ENCODE measurements around the gene C10orf53.
"Not testable (repeated sequence)": the region's sequence is repeated elsewhere in the genome, so short reads cannot be mapped to it uniquely, and the experiment has no call there.

The C10orf53 gene

DNA sequence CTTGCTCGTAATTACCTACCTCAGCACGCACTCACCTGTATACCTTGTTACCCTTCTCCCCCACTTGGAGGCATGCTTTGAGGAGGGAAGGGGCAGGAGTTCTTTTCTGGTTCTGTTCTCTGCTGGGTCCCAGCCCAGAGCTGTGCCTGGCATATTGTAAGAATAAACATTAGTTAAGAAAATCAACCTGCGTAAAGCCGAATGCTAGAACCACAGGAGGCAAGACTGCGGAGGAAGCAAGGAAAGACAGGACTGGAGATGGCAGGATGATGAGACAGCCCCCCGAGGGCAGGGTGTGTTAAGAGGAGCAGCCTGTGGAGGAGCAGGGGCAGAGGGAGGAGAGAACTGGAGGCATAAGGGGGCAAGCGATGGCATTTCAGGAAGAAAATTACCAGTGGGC is 9.5 kb downstream of the C10orf53 start:
- no peak for DNase-seq

DNA sequence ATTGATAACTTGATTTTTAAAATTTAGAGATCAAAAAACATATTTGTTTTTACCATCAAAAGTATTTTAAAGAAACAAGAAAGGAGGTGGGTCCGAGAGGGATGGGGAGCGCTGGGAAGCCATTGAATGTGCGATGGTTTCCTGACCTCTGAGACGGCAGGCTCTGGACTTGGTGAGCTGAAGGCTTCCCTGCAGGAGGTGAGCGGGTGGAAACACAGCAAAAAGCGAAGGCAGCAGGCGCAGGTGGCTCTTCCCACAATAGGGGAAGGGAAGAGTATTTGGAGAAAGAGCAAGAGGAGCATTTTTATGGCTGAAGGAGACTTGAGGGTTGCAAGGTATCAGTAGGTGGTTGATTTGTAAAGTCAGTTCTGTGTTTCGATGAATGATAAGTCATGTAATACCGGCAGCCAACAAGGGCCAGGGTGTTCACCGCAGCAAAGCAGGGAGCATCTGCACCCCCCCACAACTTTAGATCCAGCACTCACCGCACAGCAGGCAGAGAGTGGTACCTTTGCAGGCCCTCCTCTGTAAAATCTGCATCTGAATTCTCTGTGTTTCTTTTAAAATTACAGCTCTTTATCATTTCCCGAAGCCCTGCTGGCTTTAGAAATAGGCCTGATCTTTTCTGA is 10.5 kb downstream of the C10orf53 start:
- DNase-seq: no peak

- no peak for DNase-seq
These were observed 11.4 kb downstream of the C10orf53 start for GRCh38 chr10:49690698-49691356.

- no peak for DNase-seq
These were observed 12.1 kb downstream of the C10orf53 start for GRCh38 chr10:49691588-49691987.

DNA sequence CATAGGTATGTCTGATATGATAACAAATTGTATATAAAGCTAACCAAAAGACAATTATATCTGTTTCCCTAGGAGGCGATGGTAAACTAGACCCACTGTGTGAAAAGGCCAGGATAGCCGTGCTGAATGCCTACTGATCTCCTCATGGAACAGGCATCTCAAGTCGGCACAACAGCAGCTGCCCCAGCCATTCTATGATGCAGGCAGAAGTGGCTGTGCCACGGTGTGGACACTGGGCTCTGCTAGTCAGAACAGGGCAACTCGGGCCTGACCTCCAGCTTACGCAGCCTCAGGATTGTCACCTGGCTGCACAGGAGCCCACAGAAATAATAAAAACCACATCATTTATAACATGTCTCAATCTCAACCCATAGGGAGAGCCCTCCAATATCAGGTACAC is 15.0 kb downstream of the C10orf53 start:
- DNase-seq: no peak

- DNase-seq: no peak
These were observed 16.9 kb downstream of the C10orf53 start for GRCh38 chr10:49696311-49696710.

- DNase-seq: no peak
These were observed 19.2 kb downstream of the C10orf53 start for GRCh38 chr10:49698679-49699078.

DNA sequence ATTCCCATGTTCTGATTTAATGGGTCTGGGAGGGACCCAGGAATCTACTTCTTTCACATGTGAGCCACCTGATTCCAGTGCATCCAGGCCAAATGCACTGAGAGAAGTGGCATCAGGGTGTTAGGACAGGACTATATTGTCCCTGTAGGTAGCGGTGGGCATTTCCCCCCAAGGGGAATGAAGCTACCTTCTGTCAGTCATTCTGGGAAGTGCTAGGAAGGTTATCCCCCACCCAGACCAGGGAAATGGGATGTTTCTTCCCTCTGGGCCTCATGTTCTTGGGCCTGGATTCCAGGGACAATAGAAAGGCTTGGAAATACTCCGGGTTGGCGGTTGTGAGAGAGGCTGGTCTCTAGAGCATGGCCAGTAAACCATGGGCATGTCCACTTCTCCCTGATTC is 20.8 kb downstream of the C10orf53 start:
- no peak for DNase-seq

GRCh38 chr10:49700997-49701396 is 21.5 kb downstream of the C10orf53 start:
- no peak for DNase-seq

DNA sequence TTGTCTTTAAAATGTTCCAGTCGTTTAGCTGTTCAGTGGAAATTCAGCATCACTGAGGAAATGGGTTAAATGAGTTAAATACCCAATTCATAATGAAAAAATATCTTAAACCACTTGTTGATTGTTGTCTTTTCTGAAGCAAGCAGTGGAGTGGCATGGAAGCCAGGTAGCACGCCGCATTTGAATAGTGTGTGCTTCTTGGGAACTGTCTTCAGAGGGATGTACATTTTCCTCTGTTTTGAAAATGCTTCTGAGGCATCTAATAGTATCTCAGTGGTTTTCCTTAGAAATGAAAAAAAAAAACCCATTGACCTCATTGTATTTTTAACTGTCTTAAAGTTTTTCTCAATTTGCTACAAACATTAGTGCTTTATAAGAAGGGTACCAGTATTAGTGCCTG is 28.1 kb downstream of the C10orf53 start:
- DNase-seq: no peak

- DNase-seq: no peak
These were observed 30.5 kb downstream of the C10orf53 start for GRCh38 chr10:49709934-49710333.

DNA sequence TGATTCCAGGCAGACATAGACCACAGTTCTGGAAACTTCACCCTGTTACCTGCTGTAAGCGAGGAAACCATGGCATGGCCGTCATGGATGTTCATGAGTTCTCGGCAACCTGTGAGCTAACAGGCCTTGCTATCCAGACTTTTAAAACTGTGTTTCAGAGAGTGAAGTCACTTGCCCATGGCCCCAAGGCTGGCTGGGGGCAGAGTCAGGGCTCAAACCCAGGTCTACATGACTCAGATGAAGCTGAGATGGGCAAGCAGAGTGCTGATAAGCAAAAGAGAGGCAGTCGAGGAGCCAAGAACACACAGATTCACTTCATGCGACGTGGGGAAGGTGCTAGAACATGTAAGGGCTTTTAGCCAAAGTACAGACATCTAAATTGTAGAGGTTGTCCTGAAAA is 31.5 kb downstream of the C10orf53 start:
- DNase-seq: no peak

GRCh38 chr10:49711481-49711880 is 32.0 kb downstream of the C10orf53 start:
- no peak for DNase-seq

- DNase-seq: no peak
These were observed 33.8 kb downstream of the C10orf53 start for GRCh38 chr10:49713266-49713665.

GRCh38 chr10:49715157-49715556 is 35.7 kb downstream of the C10orf53 start:
- DNase-seq: not testable (repeated sequence)

DNA sequence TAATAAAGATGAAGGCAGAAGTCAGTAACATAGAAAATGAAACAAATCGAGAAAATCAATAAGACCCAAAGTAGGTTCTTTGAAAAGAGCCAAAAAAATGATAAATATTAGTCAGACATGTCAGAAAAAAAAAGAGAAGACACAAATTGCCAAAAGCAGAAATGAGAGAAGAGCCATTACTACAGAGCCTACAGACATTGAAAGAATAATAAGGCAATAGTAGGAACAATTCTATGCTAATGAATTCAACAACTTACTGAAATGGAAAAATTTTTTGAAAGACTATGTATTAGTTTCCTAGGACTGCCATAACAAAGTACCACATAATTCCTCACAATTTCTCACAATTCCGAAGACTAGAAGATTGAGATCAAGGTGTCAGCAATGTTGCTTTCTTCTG is 47.1 kb downstream of the C10orf53 start:
- no peak for DNase-seq

DNA sequence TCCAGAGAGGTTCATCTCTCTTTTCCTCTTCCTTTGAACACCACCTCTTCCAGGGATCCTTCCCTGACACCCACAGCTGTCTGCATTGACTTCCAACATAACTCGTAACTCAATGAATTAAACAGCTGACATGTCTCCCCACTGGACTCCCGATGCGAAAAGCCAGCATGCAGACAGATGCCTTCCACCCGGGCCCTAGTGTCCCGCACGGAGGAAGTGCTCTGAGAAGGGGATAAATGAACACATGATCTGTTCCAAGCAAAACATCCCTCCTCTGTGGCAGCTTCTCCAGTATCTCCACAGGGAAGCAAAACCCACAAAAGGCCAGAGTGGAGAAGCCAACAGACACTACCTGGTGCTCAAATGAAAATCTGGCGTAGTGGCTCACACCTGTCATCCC is 54.4 kb downstream of the C10orf53 start:
- DNase-seq: no peak

GRCh38 chr10:49734676-49735075 is 55.2 kb downstream of the C10orf53 start:
- no peak for DNase-seq

- DNase-seq: no peak
These were observed 55.7 kb downstream of the C10orf53 start for GRCh38 chr10:49735161-49735560.

- DNase-seq: no peak
These were observed 56.6 kb downstream of the C10orf53 start for GRCh38 chr10:49735848-49736563.

DNA sequence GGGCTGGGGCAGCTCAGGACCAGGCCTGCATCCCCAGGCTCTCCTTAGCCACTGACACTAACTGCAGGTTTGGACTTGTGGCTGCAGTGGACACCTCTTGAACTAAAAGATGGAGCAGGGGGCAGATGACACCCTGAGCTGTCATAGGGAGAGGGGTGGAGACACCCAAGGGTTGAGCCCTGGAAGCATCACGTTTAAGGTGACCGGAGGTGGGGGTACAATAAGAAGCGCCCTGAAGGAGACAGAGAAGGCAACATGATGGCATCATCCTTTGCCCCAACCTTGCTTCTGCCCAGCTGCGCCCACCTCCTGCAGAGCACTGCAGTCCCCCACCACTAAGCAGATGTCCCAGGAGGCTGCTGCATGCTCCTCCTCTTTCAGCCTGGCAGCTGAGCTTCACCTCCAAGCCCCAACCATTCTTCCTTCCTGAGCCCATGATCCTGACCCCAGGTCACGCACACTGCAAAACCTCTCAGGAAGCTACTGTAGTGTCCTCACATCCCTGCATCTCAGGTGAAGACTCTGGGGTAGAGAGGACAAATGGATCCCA is 57.2 kb downstream of the C10orf53 start:
- DNase-seq: no peak

DNA sequence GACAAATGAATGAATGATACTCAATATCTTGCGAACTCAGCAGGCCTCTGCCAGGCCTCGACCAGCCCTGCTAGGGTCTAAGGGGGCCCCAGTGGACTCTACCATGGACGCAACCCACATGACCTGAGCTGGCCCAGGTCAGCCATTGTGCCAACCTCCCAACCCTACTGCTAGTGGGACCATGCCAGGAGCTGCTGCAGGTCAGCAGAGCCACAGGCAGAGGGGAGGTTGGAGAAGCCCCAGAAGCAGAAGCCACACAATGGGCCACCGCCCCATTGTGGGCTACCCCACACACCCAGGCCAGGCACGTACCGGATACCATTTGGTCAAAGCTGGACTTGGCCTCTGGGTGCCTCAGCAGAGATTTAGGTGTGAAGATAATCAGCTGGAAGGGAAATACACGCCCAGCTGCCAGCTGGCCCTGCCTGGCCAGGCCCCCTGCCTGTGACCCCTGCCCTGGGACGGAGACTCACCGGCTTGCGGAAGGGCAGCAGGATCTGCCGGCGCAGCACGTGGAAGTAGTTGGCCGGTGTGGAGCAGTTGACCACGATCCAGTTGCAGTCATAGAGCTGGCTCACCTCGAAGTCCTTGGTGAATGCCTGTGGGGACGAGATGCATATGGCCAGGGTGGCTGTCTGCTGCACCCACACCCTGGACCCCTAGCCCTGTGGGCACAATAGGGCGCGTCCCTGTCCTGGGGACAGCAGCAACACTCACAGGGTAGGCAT is 58.2 kb downstream of the C10orf53 start:
- DNase-seq: no peak

All from activated gamma-delta T cell (primary cell).